ENCODE measurements around the gene RNASEH2A. TPM values are rescaled to one million over a fixed set of nuclear protein-coding genes. Genes with fewer than 3 reads are reported as not detected.

Gene RNASEH2A
- total and polyA plus RNA-seq, 2 of the 13 experiments (the other 11 are each of a cell fraction or from before 2014, with no cell fraction given), result 25.1 to 35.8 TPM

DNA sequence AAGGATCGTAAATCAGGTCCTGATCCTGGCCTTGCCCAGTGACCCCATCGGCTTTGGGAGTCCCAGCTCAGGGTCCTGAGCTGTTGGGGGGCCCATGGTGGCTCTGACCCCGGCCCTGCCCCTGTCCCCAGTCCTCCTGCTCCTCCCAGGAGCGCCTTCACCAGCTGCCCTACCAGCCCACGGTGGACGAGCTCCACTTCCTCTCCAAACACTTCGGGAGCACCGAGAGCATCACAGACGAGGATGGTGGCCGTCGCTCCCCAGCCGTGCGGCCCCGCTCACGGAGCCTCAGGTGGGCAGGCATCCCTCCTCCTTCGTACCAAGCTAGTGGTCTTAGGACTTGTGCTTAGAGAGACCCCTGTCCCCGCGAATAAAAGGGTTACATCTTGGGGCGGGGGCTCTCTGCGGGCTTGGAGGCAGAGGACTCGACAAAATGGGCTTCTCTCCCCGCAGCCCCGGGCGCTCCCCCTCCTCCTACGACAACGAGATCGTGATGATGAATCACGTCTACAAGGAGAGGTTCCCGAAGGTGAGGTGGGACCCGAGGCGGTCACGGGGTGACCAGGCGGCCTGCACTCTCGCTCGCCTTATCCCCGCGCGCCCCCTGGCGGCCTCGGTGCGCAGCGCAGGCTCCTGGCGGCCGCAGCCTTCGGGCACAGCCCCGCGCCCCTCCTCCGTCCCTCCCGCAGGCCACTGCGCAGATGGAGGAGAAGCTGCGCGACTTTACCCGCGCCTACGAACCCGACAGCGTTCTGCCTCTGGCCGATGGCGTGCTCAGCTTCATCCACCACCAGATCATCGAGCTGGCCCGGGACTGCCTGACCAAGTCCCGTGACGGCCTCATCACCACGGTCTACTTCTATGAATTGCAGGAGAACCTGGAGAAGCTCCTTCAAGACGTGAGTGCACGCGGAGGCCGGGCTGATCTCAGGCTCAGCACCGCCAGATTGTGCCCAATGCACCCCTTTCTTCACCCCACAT lies 41.1 kb downstream of the RNASEH2A start (continued):
- TF ChIP-seq ZNF777 (CRISPR knock-in tag; IDR thresholded peaks at IDR 0.05), result peak; percentile 76
- no peak for TF ChIP-seq ZNF367 (CRISPR knock-in tag; IDR thresholded peaks at IDR 0.05; ENCODE audit: borderline replicate concordance)
- peak; percentile 66; the same call in 1 of the 2 replicates for TF ChIP-seq MAZ (IDR thresholded peaks at IDR 0.05; ENCODE audit: borderline replicate concordance, low read depth, low read length)
- peak; percentile 87 for TF ChIP-seq MAZ (CRISPR knock-in tag; IDR thresholded peaks at IDR 0.05; ENCODE audit: low read depth)
- no peak for TF ChIP-seq ZNF317 (CRISPR knock-in tag; IDR thresholded peaks at IDR 0.05)
- TF ChIP-seq, protein P1, sequence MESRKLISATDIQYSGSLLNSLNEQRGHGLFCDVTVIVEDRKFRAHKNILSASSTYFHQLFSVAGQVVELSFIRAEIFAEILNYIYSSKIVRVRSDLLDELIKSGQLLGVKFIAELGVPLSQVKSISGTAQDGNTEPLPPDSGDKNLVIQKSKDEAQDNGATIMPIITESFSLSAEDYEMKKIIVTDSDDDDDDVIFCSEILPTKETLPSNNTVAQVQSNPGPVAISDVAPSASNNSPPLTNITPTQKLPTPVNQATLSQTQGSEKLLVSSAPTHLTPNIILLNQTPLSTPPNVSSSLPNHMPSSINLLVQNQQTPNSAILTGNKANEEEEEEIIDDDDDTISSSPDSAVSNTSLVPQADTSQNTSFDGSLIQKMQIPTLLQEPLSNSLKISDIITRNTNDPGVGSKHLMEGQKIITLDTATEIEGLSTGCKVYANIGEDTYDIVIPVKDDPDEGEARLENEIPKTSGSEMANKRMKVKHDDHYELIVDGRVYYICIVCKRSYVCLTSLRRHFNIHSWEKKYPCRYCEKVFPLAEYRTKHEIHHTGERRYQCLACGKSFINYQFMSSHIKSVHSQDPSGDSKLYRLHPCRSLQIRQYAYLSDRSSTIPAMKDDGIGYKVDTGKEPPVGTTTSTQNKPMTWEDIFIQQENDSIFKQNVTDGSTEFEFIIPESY (CRISPR knock-in tag; IDR thresholded peaks at IDR 0.05), result peak; percentile 61; the same call in 1 of the 2 replicates
- no peak for TF ChIP-seq ZNF75D (CRISPR knock-in tag; IDR thresholded peaks at IDR 0.05; ENCODE audit: borderline replicate concordance)
- TF ChIP-seq ATF7-NPFF (CRISPR knock-in tag; IDR thresholded peaks at IDR 0.05; ENCODE audit: low read depth), result 0 out of 2 replicates have a peak, but pooled peaks have one; percentile 28
- TF ChIP-seq, protein P2, sequence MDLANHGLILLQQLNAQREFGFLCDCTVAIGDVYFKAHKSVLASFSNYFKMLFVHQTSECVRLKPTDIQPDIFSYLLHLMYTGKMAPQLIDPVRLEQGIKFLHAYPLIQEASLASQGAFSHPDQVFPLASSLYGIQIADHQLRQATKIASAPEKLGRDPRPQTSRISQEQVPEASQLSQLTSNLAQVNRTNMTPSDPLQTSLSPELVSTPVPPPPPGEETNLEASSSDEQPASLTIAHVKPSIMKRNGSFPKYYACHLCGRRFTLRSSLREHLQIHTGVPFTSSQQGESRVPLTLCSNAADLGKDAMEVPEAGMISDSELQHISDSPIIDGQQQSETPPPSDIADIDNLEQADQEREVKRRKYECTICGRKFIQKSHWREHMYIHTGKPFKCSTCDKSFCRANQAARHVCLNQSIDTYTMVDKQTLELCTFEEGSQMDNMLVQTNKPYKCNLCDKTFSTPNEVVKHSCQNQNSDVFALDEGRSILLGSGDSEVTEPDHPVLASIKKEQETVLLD (CRISPR knock-in tag; IDR thresholded peaks at IDR 0.05; ENCODE audit: low read depth), result no peak
- no peak for TF ChIP-seq ZNF605 (CRISPR knock-in tag; IDR thresholded peaks at IDR 0.05)
- peak; percentile 61 for TF ChIP-seq BHLHE40 (IDR thresholded peaks at IDR 0.05; ENCODE audit: low read length)
- TF ChIP-seq, protein P3, sequence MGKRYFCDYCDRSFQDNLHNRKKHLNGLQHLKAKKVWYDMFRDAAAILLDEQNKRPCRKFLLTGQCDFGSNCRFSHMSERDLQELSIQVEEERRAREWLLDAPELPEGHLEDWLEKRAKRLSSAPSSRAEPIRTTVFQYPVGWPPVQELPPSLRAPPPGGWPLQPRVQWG (CRISPR knock-in tag; IDR thresholded peaks at IDR 0.05; ENCODE audit: borderline replicate concordance, low read depth), result no peak
- TF ChIP-seq ZNF264 (CRISPR knock-in tag; IDR thresholded peaks at IDR 0.05), result no peak
- TF ChIP-seq RXRB (CRISPR knock-in tag; IDR thresholded peaks at IDR 0.05; ENCODE audit: borderline replicate concordance), result 0 out of 2 replicates have a peak, but pooled peaks have one; percentile 37
- TF ChIP-seq GATA4 (IDR thresholded peaks at IDR 0.05; ENCODE audit: borderline replicate concordance, low read depth), result no peak
- TF ChIP-seq KDM2A (CRISPR knock-in tag; IDR thresholded peaks at IDR 0.05; ENCODE audit: borderline replicate concordance, low read depth), result peak; percentile 79
- peak; percentile 66; the same call in 1 of the 2 replicates for TF ChIP-seq ZSCAN31 (CRISPR knock-in tag; IDR thresholded peaks at IDR 0.05; ENCODE audit: low read depth)
- TF ChIP-seq SAP130 (CRISPR knock-in tag; IDR thresholded peaks at IDR 0.05; ENCODE audit: low read depth), result peak; percentile 42; the same call in 1 of the 2 replicates
- TF ChIP-seq, protein P4, sequence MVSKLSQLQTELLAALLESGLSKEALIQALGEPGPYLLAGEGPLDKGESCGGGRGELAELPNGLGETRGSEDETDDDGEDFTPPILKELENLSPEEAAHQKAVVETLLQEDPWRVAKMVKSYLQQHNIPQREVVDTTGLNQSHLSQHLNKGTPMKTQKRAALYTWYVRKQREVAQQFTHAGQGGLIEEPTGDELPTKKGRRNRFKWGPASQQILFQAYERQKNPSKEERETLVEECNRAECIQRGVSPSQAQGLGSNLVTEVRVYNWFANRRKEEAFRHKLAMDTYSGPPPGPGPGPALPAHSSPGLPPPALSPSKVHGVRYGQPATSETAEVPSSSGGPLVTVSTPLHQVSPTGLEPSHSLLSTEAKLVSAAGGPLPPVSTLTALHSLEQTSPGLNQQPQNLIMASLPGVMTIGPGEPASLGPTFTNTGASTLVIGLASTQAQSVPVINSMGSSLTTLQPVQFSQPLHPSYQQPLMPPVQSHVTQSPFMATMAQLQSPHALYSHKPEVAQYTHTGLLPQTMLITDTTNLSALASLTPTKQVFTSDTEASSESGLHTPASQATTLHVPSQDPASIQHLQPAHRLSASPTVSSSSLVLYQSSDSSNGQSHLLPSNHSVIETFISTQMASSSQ (IDR thresholded peaks at IDR 0.05; ENCODE audit: low read depth), result no peak
- TF ChIP-seq, protein P4 (CRISPR knock-in tag; IDR thresholded peaks at IDR 0.05; ENCODE audit: borderline replicate concordance), result no peak; the same call in 1 of the 2 replicates
- peak; percentile 83; the same call in 1 of the 2 replicates for TF ChIP-seq ZNF788 (CRISPR knock-in tag; IDR thresholded peaks at IDR 0.05; ENCODE audit: borderline replicate concordance)
